Caco-2 (cell line): ENCODE results near the gene FIGNL2. TPM values are rescaled to one million over a fixed set of nuclear protein-coding genes. Genes with fewer than 3 reads are reported as not detected.

Experiments used
- BruUV-seq: library from RNA; stranded (reverse); fragments of 400-500 nt; replicated peaks from 2 replicates; lab custom pipeline; 2021; lab: Mats Ljungman, UMichigan
- CTCF ChIA-PET: fragments of 300-600 bp; sonication (Branson Sonifier 250); formaldehyde crosslinking; loops from one replicate; lab custom pipeline; 2022; ENCODE audit warnings: antibody characterized with exemption; lab: Charles Lee
- POLR2A ChIA-PET: fragments of 300-600 bp; sonication (Branson Sonifier 250); formaldehyde crosslinking; loops from one replicate; lab custom pipeline; 2022; ENCODE audit warnings: antibody characterized with exemption; lab: Charles Lee
- DNase-seq, 2 experiments: peaks; one replicate each; pipeline versions ENCODE4 v3.0.0 to v3.0.0-alpha.2; 2020 to 2022
- H3K27me3 ChIP-seq: replicated peaks from 2 replicates; pipeline ENCODE4 v1.6.0; 2011; ENCODE audit warnings: low read length; ENCODE audit not compliant: control insufficient read depth, insufficient read depth
- H3K36me3 ChIP-seq: 2 replicates; pipeline ENCODE4 v1.5.1; 2011; ENCODE audit warnings: low read length; ENCODE audit not compliant: control insufficient read depth, insufficient read depth
- H3K4me1 ChIP-seq: fragments of 250-450 bp; sonication (Bioruptor Pico); 2 replicates; pipeline ENCODE4 v1.5.1; 2020; ENCODE audit warnings: mild to moderate bottlenecking
- H3K4me3 ChIP-seq: 2 replicates; pipeline ENCODE4 v1.5.1; 2011; ENCODE audit warnings: low read depth, mild to moderate bottlenecking, control low read depth, low read length
- H3K9me3 ChIP-seq: fragments of 250-450 bp; sonication (Bioruptor Pico); 2 replicates; pipeline ENCODE4 v1.5.1; 2020; ENCODE audit warnings: mild to moderate bottlenecking, moderate library complexity
- H3K27ac Mint-ChIP-seq: one replicate; pipeline ENCODE4 v1.8.0; 2022; ENCODE audit warnings: mixed read lengths; ENCODE audit not compliant: unreplicated experiment
- H3K27me3 Mint-ChIP-seq: one replicate; pipeline ENCODE4 v1.8.0; 2022; ENCODE audit warnings: mixed read lengths; ENCODE audit not compliant: insufficient read depth, unreplicated experiment
- H3K36me3 Mint-ChIP-seq: one replicate; pipeline ENCODE4 v1.8.0; 2022; ENCODE audit warnings: mild to moderate bottlenecking, mixed read lengths; ENCODE audit not compliant: insufficient read depth, unreplicated experiment
- H3K4me1 Mint-ChIP-seq: one replicate; pipeline ENCODE4 v1.8.0; 2022; ENCODE audit warnings: low read depth, mixed read lengths; ENCODE audit not compliant: unreplicated experiment
- H3K4me3 Mint-ChIP-seq: one replicate; pipeline ENCODE4 v1.8.0; 2022; ENCODE audit warnings: mild to moderate bottlenecking, moderate library complexity, mixed read lengths; ENCODE audit not compliant: unreplicated experiment
- H3K9me3 Mint-ChIP-seq: one replicate; pipeline ENCODE4 v1.8.0; 2022; ENCODE audit warnings: mixed read lengths; ENCODE audit not compliant: unreplicated experiment
- intact Hi-C: fragments of 100-400 bp; cut with micrococcal nuclease; formaldehyde crosslinking; loops from one replicate; pipeline ENCODE4 v1.10.0; 2022; ENCODE audit not compliant: unreplicated experiment
- total RNA-seq: library from RNA; stranded (reverse); gene quantifications from 2 replicates; pipeline ENCODE4 v1.2.3, GENCODE V29; 2022
- TF ChIP-seq, protein P1 (sequence below), 2 experiments: fragments of 200-600 bp in 1 of 2; IDR thresholded peaks; 1 replicate in 1 of 2; 2 replicates in 1 of 2; pipeline versions ENCODE4 v1.5.1 to v1.8.0; 2011 to 2022; ENCODE audit warnings: antibody characterized with exemption in 1 of 2, control low read depth in 1 of 2, inconsistent platforms in 1 of 2, low read depth in 1 of 2, low read length in 1 of 2, mild to moderate bottlenecking in 1 of 2, moderate library complexity in 1 of 2; ENCODE audit not compliant: insufficient read depth in 1 of 2, severe bottlenecking in 1 of 2, unreplicated experiment in 1 of 2

Gene FIGNL2
- total RNA-seq, 1 experiment from 2014 or later, result 3.6 TPM

DNA sequence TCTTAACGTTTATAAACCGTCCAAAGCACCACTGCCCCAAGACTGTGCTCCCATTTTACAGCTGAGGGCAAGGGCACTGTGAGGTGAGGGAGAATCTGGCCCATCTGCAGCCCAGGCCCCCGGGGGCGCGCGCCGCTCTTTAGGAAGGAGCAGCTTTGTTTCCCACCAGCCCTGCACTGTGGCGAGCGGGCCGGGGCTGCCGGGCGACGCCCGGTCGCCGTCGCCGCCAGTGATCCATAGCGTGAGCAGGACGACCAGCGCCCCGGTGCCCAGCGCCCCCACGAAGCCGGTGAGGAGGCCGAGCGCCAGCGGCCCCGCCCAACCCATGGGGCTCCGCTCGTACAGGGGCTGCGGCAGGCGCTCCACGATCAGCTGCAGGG, 34.6 kb downstream of the FIGNL2 start:
- BruUV-seq, result no TSS peak
- Mint-ChIP-seq H3K4me3 (peak overlapping the region; percentile 67), H3K4me1 (peaks cover 18% of the 10 kb centered on the region), H3K27me3 (no peaks in the 10 kb centered on the region), H3K27ac (no peak overlapping the region), H3K9me3 (no peaks in the 10 kb centered on the region), H3K36me3 (peaks cover 10% of the 10 kb centered on the region)
- Histone ChIP-seq H3K9me3 (no peaks in the 10 kb centered on the region), H3K4me3 (peak overlapping the region; percentile 66), H3K27me3 (no peaks in the 10 kb centered on the region), H3K36me3 (no peaks in the 10 kb centered on the region), H3K4me1 (peaks cover 11% of the 10 kb centered on the region)
- CTCF ChIA-PET, result interaction anchor here (0.6 to 1.8 kb wide), 17 partner anchors 10 to 471 kb away, joined by 3 to 18 read pairs (median 3); partner anchors contain the start of gene SLC4A8
- DNase-seq, result no peak
- TF ChIP-seq, protein P1, sequence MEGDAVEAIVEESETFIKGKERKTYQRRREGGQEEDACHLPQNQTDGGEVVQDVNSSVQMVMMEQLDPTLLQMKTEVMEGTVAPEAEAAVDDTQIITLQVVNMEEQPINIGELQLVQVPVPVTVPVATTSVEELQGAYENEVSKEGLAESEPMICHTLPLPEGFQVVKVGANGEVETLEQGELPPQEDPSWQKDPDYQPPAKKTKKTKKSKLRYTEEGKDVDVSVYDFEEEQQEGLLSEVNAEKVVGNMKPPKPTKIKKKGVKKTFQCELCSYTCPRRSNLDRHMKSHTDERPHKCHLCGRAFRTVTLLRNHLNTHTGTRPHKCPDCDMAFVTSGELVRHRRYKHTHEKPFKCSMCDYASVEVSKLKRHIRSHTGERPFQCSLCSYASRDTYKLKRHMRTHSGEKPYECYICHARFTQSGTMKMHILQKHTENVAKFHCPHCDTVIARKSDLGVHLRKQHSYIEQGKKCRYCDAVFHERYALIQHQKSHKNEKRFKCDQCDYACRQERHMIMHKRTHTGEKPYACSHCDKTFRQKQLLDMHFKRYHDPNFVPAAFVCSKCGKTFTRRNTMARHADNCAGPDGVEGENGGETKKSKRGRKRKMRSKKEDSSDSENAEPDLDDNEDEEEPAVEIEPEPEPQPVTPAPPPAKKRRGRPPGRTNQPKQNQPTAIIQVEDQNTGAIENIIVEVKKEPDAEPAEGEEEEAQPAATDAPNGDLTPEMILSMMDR (IDR thresholded peaks at IDR 0.05; ENCODE audit: insufficient read depth in 1 of 2, low read depth in 1 of 2, low read length in 1 of 2, severe bottlenecking in 1 of 2, unreplicated experiment in 1 of 2), result no peak
- POLR2A ChIA-PET, result interaction anchor here (1.0 kb wide), 1 partner anchor 219 kb away, joined by 3 read pairs; no protein-coding TSS in a partner anchor
- intact Hi-C loops, result loop anchor here (1.0 to 5.0 kb wide), 4 partner anchors 127 to 393 kb away; no protein-coding TSS in a partner anchor

DNA sequence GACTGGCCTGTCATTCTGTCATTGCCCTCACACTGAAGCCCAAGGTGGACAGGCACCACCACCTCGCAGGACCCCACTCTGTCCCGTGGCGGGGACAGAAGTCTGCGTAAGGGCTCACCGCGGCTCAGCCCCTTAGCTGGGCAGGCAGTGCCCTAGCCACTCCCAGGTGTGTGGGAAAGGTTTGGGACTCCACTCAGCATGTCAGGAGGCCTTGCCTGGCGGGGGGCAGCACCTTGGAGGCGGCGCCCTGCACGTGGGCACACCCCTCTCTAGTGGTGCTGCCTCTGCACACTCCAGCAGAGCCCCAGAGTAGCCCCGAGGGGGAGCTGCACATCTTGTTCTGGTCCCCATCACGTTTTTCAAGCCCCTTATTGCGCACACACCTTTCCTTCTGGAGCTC, 35.6 kb downstream of the FIGNL2 start:
- no peak for DNase-seq
- H3K9me3 Mint-ChIP-seq, result no peaks in the 10 kb centered on the region
- ChIA-PET CTCF (interaction anchor here (1.2 to 1.8 kb wide), 2 partner anchors 11 to 388 kb away, joined by 3 to 18 read pairs; partner anchors contain the start of gene SLC4A8), POLR2A (no interaction called here)
- peak overlapping the region; percentile 67 for H3K4me3 Mint-ChIP-seq
- TF ChIP-seq, protein P1 (IDR thresholded peaks at IDR 0.05; ENCODE audit: insufficient read depth in 1 of 2, low read depth in 1 of 2, low read length in 1 of 2, severe bottlenecking in 1 of 2, unreplicated experiment in 1 of 2), result no peak
- peaks cover 18% of the 10 kb centered on the region for H3K4me1 Mint-ChIP-seq
- Histone ChIP-seq H3K27me3 (no peaks in the 10 kb centered on the region), H3K9me3 (no peaks in the 10 kb centered on the region), H3K4me1 (peaks cover 11% of the 10 kb centered on the region), H3K36me3 (no peaks in the 10 kb centered on the region), H3K4me3 (no peak overlapping the region)
- BruUV-seq, result no TSS peak
- H3K27me3 Mint-ChIP-seq, result no peaks in the 10 kb centered on the region
- H3K27ac Mint-ChIP-seq, result no peak overlapping the region
- H3K36me3 Mint-ChIP-seq, result peaks cover 10% of the 10 kb centered on the region
- intact Hi-C loops, result loop anchor here (5.0 kb wide), 1 partner anchor 126 kb away; no protein-coding TSS in a partner anchor

DNA sequence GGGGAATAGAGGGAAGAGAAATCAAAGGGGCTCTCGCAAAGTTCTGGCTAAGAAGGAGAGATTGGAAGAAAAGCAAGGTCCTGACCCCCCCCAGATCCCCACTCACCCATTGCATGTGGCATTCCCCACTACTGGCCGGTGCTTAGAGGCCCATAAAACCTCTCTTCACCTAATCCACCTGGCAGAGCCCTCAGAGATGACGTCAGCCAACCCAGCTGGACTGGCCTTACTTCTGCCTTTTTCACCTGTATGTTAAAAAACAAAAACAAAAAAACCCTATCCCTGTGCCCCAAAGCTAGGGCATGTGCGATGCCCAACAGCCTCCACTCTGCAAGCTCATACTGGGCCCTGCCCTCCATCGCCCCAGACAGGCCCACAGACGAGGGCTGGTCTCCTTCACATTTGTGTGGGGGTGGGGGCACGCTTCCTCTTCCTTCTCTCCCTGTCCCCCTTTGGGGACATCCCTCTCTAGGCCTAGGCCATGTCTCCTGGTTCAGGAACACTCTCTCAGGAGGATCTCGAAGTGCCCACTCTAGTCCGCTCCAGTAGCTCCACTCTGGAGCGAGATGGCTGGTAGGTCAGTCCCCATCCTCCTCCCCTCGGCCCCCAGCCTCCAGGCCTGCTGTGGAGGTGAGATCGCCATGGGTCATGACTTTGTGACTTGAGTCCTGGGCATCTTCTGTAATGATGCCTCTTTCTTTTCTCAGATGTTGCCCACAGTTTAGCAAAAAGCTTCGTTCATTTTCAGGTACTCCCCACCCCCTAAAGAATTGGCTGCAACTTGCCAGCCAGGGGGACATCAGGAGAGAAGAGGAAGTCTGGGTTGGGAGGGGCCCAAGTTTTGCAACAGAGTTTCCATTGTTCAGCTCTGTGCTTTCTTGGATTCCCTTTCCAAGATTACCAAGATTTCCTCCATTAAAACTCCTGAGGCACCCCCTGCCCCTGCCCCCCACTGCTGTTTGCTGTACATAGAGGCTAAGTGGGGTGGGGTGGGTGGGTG, 37.0 kb downstream of the FIGNL2 start:
- peaks cover 6% of the 10 kb centered on the region for H3K4me1 Mint-ChIP-seq
- Histone ChIP-seq H3K27me3 (no peaks in the 10 kb centered on the region), H3K4me1 (0 out of 2 replicates have a peak, but pooled peaks cover 4% of the 10 kb centered on the region), H3K4me3 (no peak overlapping the region), H3K36me3 (no peaks in the 10 kb centered on the region), H3K9me3 (no peaks in the 10 kb centered on the region)
- H3K9me3 Mint-ChIP-seq, result no peaks in the 10 kb centered on the region
- ChIA-PET POLR2A (no interaction called here), CTCF (interaction anchor here (0.8 kb wide), 1 partner anchor 387 kb away, joined by 3 read pairs; the partner anchor contains the start of gene SLC4A8)
- H3K27me3 Mint-ChIP-seq, result no peaks in the 10 kb centered on the region
- TF ChIP-seq, protein P1 (IDR thresholded peaks at IDR 0.05; ENCODE audit: insufficient read depth in 1 of 2, low read depth in 1 of 2, low read length in 1 of 2, severe bottlenecking in 1 of 2, unreplicated experiment in 1 of 2), result no peak
- no peak overlapping the region for H3K4me3 Mint-ChIP-seq
- DNase-seq, result no peak
- peaks cover 5% of the 10 kb centered on the region for H3K36me3 Mint-ChIP-seq
- intact Hi-C loops, result loop anchor here (5.0 kb wide), 1 partner anchor 124 kb away; no protein-coding TSS in a partner anchor
- H3K27ac Mint-ChIP-seq, result no peak overlapping the region
- no TSS peak for BruUV-seq
